GM12891 (cell line): Measurements from ENCODE around the gene SH2D6.

Experiments
- PAX5 ChIP-seq: IDR thresholded peaks from 2 replicates; pipeline ENCODE4 v1.6.1; 2011; ENCODE audit warnings: low read length, moderate library complexity, mild to moderate bottlenecking; ENCODE audit not compliant: insufficient read depth, severe bottlenecking
- POLR2A ChIP-seq: IDR thresholded peaks from 2 replicates; pipeline ENCODE4 v1.6.1; 2011; ENCODE audit warnings: low read depth, low read length, control low read depth
- POLR2AphosphoS5 ChIP-seq: IDR thresholded peaks from 2 replicates; pipeline ENCODE4 v1.6.1; 2011; ENCODE audit warnings: low read depth, low read length, control low read depth
- POU2F2 ChIP-seq: IDR thresholded peaks from 2 replicates; pipeline ENCODE4 v1.6.1; 2011; ENCODE audit warnings: low read depth, mild to moderate bottlenecking, control low read depth, low read length, moderate library complexity
- SPI1 ChIP-seq: IDR thresholded peaks from 2 replicates; pipeline ENCODE4 v1.6.1; 2011; ENCODE audit warnings: low read depth, low read length, control low read depth
- TAF1 ChIP-seq: IDR thresholded peaks from 2 replicates; pipeline ENCODE4 v1.6.1; 2011; ENCODE audit warnings: low read depth, low read length, control low read depth

DNA sequence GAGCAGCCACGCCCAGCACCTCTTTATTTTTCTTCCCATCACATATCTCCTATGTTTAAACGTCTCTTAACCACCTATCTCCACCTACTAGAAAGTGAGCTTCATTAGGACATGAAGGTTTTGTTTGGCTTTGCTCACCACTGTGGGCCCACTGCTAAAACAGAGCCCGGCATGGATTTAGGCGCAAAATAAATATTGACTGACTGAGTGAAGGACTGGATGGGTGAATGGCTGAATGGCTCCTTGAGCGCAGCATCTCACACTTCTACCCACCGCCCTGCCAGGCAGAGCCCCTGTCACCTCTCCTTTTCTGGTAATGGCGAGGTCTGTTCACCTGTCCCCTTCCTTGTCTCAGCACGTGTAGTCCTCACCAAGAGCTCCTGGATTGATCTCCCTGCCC is 18.5 kb upstream of the SH2D6 start:
- TF ChIP-seq POLR2A (no peak), PAX5 (no peak), POLR2AphosphoS5 (no peak), SPI1 (no peak), TAF1 (no peak), POU2F2 (no peak)
